Measurements from ENCODE around the gene FALEC. TPM values are rescaled to one million over a fixed set of nuclear protein-coding genes. Genes with fewer than 3 reads are reported as not detected.
A peak's percentile ranks its signal among the peaks of the same experiment; 100 is the strongest.

FALEC gene
- total and polyA plus RNA-seq, 12 donors = 0.40 to 0.61 (median 0.50) TPM; not detected in 9

GRCh38 chr1:150536836-150537731 lies 21.5 kb downstream of the FALEC start:
- Histone ChIP-seq H3K4me1 (replicated peaks in 1 of 2) (peaks cover 0 to 10% of the 10 kb centered on the region in 2 donors), H3K27me3 (no peaks in the 10 kb centered on the region), H3K27ac (no peak overlapping the region), H3K4me3 (no peak overlapping the region), H3K9me3 (replicated peaks in 1 of 3) (no peaks in the 10 kb centered on the region), H3K36me3 (replicated peaks in 1 of 2) (no peaks in the 10 kb centered on the region)
- intact Hi-C loops (cut with DNase I) = loop anchor here in 1 of 2 donors (10.0 kb wide), 1 partner anchor 182 kb away; no protein-coding TSS in a partner anchor
- no peak for DNase-seq
- WGBS, 4 donors = 80 to 91% (median 89%) methylated on average over 9 to 12 of the region's 12 CpGs
- TF ChIP-seq POLR2A (IDR thresholded peaks at IDR 0.05) (no peak), CTCF (IDR thresholded peaks at IDR 0.05) (no peak)

- WGBS, 4 donors = 70 to 85% (median 75%) methylated on average over 12 to 17 of the region's 17 CpGs
- Histone ChIP-seq H3K27me3 (no peaks in the 10 kb centered on the region), H3K4me1 (replicated peaks in 1 of 2) (peaks cover 0 to under 1% of the 10 kb centered on the region in 2 donors), H3K27ac (no peak overlapping the region), H3K4me3 (no peak overlapping the region), H3K9me3 (replicated peaks in 1 of 3) (no peaks in the 10 kb centered on the region), H3K36me3 (replicated peaks in 1 of 2) (no peaks in the 10 kb centered on the region)
- TF ChIP-seq POLR2A (IDR thresholded peaks at IDR 0.05) = no peak
- TF ChIP-seq CTCF (IDR thresholded peaks at IDR 0.05) = no peak
- intact Hi-C loops (cut with DNase I) = loop anchor here in 1 of 2 donors (10.0 kb wide), 1 partner anchor 183 kb away; no protein-coding TSS in a partner anchor
- peak in 1 of 7 donors; percentile 61 for DNase-seq
Observed at GRCh38 chr1:150537732-150538684, 22.5 kb downstream of the FALEC start.

GRCh38 chr1:150543500-150544143 lies 28.1 kb downstream of the FALEC start:
- 83 to 89% (median 85%) methylated on average over 13 of the region's 13 CpGs for WGBS, 4 donors
- Histone ChIP-seq H3K27ac (no peak overlapping the region), H3K4me1 (replicated peaks in 1 of 2) (peaks cover 0 to 6% of the 10 kb centered on the region in 2 donors), H3K36me3 (replicated peaks in 1 of 2) (no peaks in the 10 kb centered on the region), H3K27me3 (no peaks in the 10 kb centered on the region), H3K4me3 (no peak overlapping the region), H3K9me3 (replicated peaks in 1 of 3) (no peaks in the 10 kb centered on the region)
- DNase-seq = no peak
- no peak for TF ChIP-seq CTCF (IDR thresholded peaks at IDR 0.05)
- no peak for TF ChIP-seq POLR2A (IDR thresholded peaks at IDR 0.05)
- intact Hi-C loops (cut with DNase I) = no loop called here

All from adrenal gland (tissue), 12 donors.